Measurements from ENCODE around the gene SMARCC2. TPM values are rescaled to one million over a fixed set of nuclear protein-coding genes. Genes with fewer than 3 reads are reported as not detected.

The SMARCC2 gene
- total RNA-seq, 2 experiments from 2014 or later: 79.3 to 87.9 TPM

- POLR2A ChIA-PET: interaction anchor here (1.0 to 3.6 kb wide), 3 partner anchors 10 to 35 kb away, joined by 3 to 19 read pairs (median 12); partner anchors contain the start of genes RPL41 and ZC3H10
These were observed 36.3 kb downstream of the SMARCC2 start for GRCh38 chr12:56152756-56153677.

DNA sequence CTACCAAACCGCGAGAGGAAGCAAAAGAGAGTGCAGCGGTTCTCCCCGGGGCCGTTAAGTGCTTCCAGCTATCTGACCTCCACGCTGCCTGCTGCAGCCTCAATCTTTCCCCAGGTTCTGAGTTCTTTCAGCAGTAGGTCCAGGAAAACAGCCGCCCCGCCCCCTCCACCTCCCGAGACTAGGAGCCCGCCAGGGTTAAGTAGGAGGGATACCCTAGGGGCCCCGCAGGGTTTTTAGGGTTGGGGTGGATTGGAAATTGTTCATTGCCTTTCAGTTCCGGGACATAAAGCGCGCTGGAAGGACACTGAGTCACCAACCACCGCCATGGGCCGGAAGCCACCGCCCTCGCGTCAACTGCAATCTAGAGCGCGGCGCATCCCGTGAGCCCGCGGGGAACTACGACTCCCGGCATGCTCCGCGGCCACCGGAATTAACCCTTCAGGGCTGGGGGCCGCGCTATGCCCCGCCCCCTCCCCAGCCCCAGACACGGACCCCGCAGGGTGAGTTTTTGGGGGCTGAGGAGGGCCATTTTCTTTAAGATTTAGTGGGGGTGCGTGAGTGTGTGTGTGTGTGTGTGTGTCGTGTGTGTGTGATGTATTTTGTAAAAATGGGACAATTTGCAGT, 37.0 kb downstream of the SMARCC2 start, which contains the start of gene MYL6B:
MYL6B (plus strand) TSS at position 456 of the 624 bp plus-strand sequence. CDS start 1,332 bp downstream, outside the sequence.
- peaks cover 33% of the 10 kb centered on the region for H3K4me1 Mint-ChIP-seq (ENCODE audit: low read depth)
- no peak for TF ChIP-seq CTCF (IDR thresholded peaks at IDR 0.05)
- ATAC-seq: peak; percentile 88

More at GRCh38 chr12:56152756-56153677, 36.3 kb downstream of the SMARCC2 start:
- CTCF ChIA-PET: interaction anchor here (3.1 kb wide), 1 partner anchor 37 kb away, joined by 14 read pairs; the partner anchor contains the start of gene SMARCC2
- peaks cover 12% of the 10 kb centered on the region for H3K36me3 Mint-ChIP-seq (ENCODE audit: low read depth)
- ATAC-seq (no peak), DNase-seq (no peak)
- no peaks in the 10 kb centered on the region for H3K27me3 Mint-ChIP-seq
- no peak for TF ChIP-seq CTCF (IDR thresholded peaks at IDR 0.05)
- H3K4me3 Mint-ChIP-seq: peak overlapping the region; percentile 92
- peak overlapping the region; percentile 100 for H3K27ac Mint-ChIP-seq
- intact Hi-C loops (cut with micrococcal nuclease): loop anchor here (1.0 to 5.0 kb wide), 2 partner anchors 36 to 49 kb away; partner anchors contain the start of genes PA2G4, RPL41 and ZC3H10
- peaks cover 36% of the 10 kb centered on the region for H3K4me1 Mint-ChIP-seq (ENCODE audit: low read depth)
- H3K9me3 Mint-ChIP-seq: no peaks in the 10 kb centered on the region

DNA sequence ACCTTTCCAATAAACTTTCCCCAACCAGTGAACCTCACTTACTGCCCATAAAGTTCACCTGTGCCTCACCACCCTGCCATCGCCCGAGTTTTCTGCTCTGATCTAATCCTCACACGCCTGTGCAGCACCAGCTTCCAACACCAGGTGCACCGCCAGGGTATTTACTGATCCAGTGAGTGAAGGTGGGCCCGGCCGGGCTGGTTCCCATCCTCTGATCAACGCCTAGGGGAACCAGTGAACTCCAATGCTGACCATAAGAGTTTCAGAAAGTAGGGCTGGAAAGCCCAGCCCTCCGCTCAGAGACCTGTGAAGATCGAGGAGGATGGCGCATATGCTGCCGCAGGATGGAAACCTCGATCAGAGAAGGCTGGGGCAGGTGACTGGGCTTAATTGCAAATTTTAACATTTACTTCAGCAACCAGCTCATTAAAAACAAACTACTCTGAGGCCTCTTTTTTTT, 37.6 kb downstream of the SMARCC2 start:
- H3K4me3 Mint-ChIP-seq: peak overlapping the region; percentile 92
- H3K9me3 Mint-ChIP-seq: no peaks in the 10 kb centered on the region
- H3K4me1 Mint-ChIP-seq (ENCODE audit: low read depth): peaks cover 35% of the 10 kb centered on the region
- ChIA-PET CTCF (interaction anchor here (1.0 to 4.3 kb wide), 13 partner anchors 10 to 413 kb away, joined by 3 to 36 read pairs (median 5); partner anchors contain the start of genes ANKRD52, ESYT1, SMARCC2 and STAT2), POLR2A (interaction anchor here (0.6 to 2.0 kb wide), 18 partner anchors 8 to 365 kb away, joined by 3 to 20 read pairs (median 4); partner anchors contain the start of genes ESYT1, RPL41, SMARCC2 and ZC3H10)
- H3K27me3 Mint-ChIP-seq: no peaks in the 10 kb centered on the region
- peaks cover 9% of the 10 kb centered on the region for H3K36me3 Mint-ChIP-seq (ENCODE audit: low read depth)
- ATAC-seq (peak; percentile 71), DNase-seq (peak; percentile 85)
- peak; percentile 88 for TF ChIP-seq CTCF (IDR thresholded peaks at IDR 0.05)
- peak overlapping the region; percentile 100 for H3K27ac Mint-ChIP-seq
- intact Hi-C loops (cut with micrococcal nuclease): loop anchor here (1.0 to 5.0 kb wide), 2 partner anchors 34 to 47 kb away; partner anchors contain the start of genes PA2G4, RPL41 and ZC3H10

More for the DNA sequence above, 37.0 kb downstream of the SMARCC2 start, which contains the start of gene MYL6B:
- intact Hi-C loops (cut with micrococcal nuclease): loop anchor here (1.0 to 5.0 kb wide), 2 partner anchors 35 to 48 kb away; partner anchors contain the start of genes PA2G4, RPL41 and ZC3H10
- Mint-ChIP-seq H3K4me3 (peak within 1 kb of the TSS; percentile 92), H3K27ac (peak within 1 kb of the TSS; percentile 100), H3K9me3 (no peaks in the 10 kb centered on the region), H3K27me3 (no peaks in the 10 kb centered on the region), H3K36me3 (ENCODE audit: low read depth) (peaks cover 9% of the 10 kb centered on the region)
- CTCF ChIA-PET: interaction anchor here (1.0 to 4.3 kb wide), 13 partner anchors 10 to 414 kb away, joined by 3 to 36 read pairs (median 5); partner anchors contain the start of genes ANKRD52, ESYT1, SMARCC2 and STAT2
- POLR2A ChIA-PET: interaction anchor here (0.6 to 2.0 kb wide), 16 partner anchors 9 to 157 kb away, joined by 3 to 20 read pairs (median 4); partner anchors contain the start of genes ESYT1, RPL41, SMARCC2 and ZC3H10
- DNase-seq: peak; percentile 98

- DNase-seq: no peak
- Mint-ChIP-seq H3K4me1 (ENCODE audit: low read depth) (peaks cover 32% of the 10 kb centered on the region), H3K36me3 (ENCODE audit: low read depth) (peaks cover 5% of the 10 kb centered on the region), H3K27me3 (no peaks in the 10 kb centered on the region), H3K4me3 (peak overlapping the region; percentile 92), H3K9me3 (no peaks in the 10 kb centered on the region), H3K27ac (peak overlapping the region; percentile 100)
- intact Hi-C loops (cut with micrococcal nuclease): loop anchor here (5.0 kb wide), 1 partner anchor 33 kb away; the partner anchor contains the start of genes RPL41 and ZC3H10
- POLR2A ChIA-PET: interaction anchor here (0.7 to 2.5 kb wide), 5 partner anchors 9 to 928 kb away, joined by 3 to 14 read pairs (median 4); partner anchors contain the start of gene MYL6
- no peak for ATAC-seq
- CTCF ChIA-PET: interaction anchor here (0.9 to 4.3 kb wide), 4 partner anchors 10 to 31 kb away, joined by 3 to 36 read pairs (median 12); partner anchors contain the start of gene ZC3H10
- no peak for TF ChIP-seq CTCF (IDR thresholded peaks at IDR 0.05)
These were observed 38.7 kb downstream of the SMARCC2 start for GRCh38 chr12:56150563-56150962.

All from activated CD8-positive, alpha-beta T cell treated with anti-CD3 and anti-CD28 coated beads for 36 hours (primary cell).